Omental fat pad (tissue), 4 donors: ENCODE measurements around the gene RNASE8. TPM values are rescaled to one million over a fixed set of nuclear protein-coding genes. Genes with fewer than 3 reads are reported as not detected.

Experiments used
- ATAC-seq: fragments of 150-250 bp; one replicate; pipeline ENCODE4 v1.9.1; 2016; ENCODE audit warnings: mild to moderate bottlenecking, moderate library complexity; ENCODE audit not compliant: low FRiP score
- DNase-seq: peaks from one replicate; pipeline ENCODE4 v3.0.0-alpha.2; 2019; ENCODE audit warnings: low spot score
- CTCF ChIP-seq, 3 donors: fragments of 450-650 bp; IDR thresholded peaks; one replicate each; pipeline ENCODE4 v1.5.1; 2016 to 2017; ENCODE audit warnings: antibody characterized with exemption in 3 of 3, mild to moderate bottlenecking in 3 of 3, moderate library complexity in 2 of 3
- total RNA-seq, 4 donors: library from RNA; depleted of rRNA; stranded (reverse); fragments of >200 nt; gene quantifications; one replicate each; pipeline ENCODE4 v1.1.0, GENCODE V29; 2016

RNASE8 gene
- total RNA-seq, 4 donors from 2014 or later, result not detected

DNA sequence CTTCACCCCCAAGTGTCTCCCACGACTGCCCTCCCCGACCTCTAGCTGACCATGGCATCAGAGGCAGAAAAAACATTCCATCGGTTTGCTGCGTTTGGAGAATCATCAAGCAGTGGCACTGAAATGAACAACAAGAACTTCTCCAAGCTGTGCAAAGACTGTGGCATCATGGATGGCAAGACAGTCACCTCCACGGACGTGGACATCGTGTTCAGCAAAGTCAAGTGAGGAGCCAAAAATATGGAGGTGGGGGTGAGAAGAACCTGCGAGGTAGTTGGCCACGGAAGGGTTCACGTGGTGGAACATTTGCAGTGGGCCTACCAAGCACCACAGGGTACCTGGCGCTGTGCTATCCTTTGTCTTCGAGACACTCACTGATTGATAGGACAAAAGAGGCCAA is 27.1 kb upstream of the RNASE8 start:
- no peak for TF ChIP-seq CTCF (IDR thresholded peaks at IDR 0.05)
- DNase-seq (no peak), ATAC-seq (no peak)

DNA sequence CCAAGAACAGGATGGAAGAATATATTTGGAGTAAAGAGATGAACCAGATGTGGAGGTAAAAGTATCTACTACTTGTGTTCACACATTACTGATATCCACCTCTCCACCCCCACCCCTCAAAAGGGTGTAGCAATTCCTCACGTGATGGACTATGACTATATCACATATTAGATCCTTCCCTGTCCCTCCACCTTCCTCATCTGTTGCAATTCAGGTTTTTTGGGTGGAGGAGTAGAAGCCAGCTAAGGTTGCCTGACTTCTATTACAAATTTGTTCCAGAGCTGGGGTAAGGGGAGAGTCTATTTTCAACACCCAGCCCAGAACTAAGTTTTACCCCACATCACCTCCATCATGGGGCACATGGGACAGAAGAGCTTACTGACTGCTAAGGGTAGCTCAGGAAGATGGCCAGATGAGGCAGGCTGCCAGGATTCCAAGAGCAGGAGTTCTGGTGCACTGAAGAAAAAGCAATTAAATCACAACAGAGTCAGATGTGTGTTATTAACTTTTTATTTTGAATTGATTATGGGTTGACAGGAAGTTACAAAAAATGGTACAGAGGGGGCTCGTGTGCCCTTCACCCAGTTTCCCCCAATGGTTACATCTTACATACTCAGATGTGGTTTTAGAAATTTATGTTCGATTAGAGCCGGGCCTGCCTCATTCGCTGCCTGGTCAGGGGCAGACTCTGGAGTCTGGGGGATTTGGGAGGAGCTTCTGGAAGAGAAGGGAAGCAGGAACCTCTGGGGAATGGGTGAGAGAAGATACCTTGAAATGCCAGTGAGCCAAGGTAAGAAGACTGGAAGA is 25.1 kb upstream of the RNASE8 start:
- DNase-seq, result no peak
- TF ChIP-seq CTCF (IDR thresholded peaks at IDR 0.05), result no peak
- ATAC-seq, result peak; percentile 8

- no peak for DNase-seq
- no peak for ATAC-seq
- no peak for TF ChIP-seq CTCF (IDR thresholded peaks at IDR 0.05)
Observed at GRCh38 chr14:21033133-21033698, 24.4 kb upstream of the RNASE8 start.

DNA sequence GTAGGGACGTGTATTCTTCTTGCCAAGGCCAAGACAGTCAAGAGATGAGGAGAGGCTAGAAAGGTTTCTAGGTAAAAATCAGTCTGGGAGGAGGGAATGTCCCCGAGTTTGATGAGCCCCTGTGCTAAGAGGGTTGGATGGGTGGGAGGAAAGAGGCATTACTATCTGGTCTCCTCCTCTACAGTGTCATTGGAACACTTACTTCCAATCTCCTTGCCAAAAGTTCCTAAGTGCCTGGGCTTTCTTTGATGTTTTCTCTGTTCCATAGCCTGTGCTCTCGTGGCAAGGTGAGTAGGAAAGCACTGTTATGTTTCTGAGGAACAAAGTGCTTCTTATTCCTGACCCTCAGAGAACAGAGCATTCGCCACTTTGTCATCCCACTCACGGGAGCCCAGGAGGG is 22.9 kb upstream of the RNASE8 start, which contains the start of gene RNASE13:
Gene RNASE13, minus strand, starts transcription at position 101 of the 400 bp plus-strand sequence. CDS start 519 bp downstream, outside the sequence.
- ATAC-seq, result no peak
- DNase-seq, result no peak
- TF ChIP-seq CTCF (IDR thresholded peaks at IDR 0.05), result no peak

DNA sequence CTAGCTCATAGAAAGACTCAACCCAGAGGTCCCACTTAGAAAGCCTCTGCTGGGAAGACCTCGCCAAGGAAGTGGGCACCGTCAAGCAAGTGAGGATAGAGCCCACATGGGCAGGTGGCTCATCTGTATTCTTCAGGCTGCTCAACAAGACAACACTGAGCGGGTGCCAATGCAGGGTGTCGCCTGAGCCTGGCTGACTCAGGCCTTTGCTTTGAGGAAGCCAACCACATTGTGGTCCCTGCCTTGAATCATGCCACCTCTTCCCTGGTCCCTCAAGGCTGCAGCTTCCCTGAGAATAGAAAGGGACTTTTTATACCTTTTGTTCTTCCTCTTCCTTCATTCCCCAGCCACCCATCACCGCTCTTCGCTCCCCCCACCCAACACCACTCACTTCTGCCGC is 20.9 kb upstream of the RNASE8 start:
- DNase-seq, result no peak

GRCh38 chr14:21037156-21037555 is 20.5 kb upstream of the RNASE8 start:
- ATAC-seq (no peak), DNase-seq (no peak)
- no peak for TF ChIP-seq CTCF (IDR thresholded peaks at IDR 0.05)

More for the DNA sequence above, 20.9 kb upstream of the RNASE8 start:
- ATAC-seq, result no peak
- no peak for TF ChIP-seq CTCF (IDR thresholded peaks at IDR 0.05)
